H1 (cell line): Measurements from ENCODE around the gene ASRGL1. TPM values are rescaled to one million over a fixed set of nuclear protein-coding genes. Genes with fewer than 3 reads are reported as not detected.

Experiments used
- CTCF ChIA-PET: fragments of 300-600 bp; sonication (Branson Sonifier 250); formaldehyde crosslinking; loops from one replicate; lab custom pipeline; 2021; ENCODE audit not compliant: partially characterized antibody; lab: Charles Lee
- POLR2A ChIA-PET: fragments of 300-600 bp; sonication (Branson Sonifier 250); formaldehyde crosslinking; loops from one replicate; lab custom pipeline; 2021; ENCODE audit warnings: inconsistent platforms; ENCODE audit not compliant: partially characterized antibody; lab: Charles Lee
- DNase-seq, 2 experiments: peaks; one replicate each; pipeline versions ENCODE4 v3.0.0 to v3.0.0-alpha.2; 2010 to 2022; ENCODE audit warnings: low spot score in 2 of 2, low read depth in 1 of 2, mixed read lengths in 1 of 2
- FAIRE-seq: peaks from 2 replicates; lab custom pipeline; 2011; peaks lifted over from hg19 to GRCh38; lab: Jason Lieb, UNC
- H2AFZ ChIP-seq: 2 replicates; pipeline ENCODE4 v1.8.1; 2012; ENCODE audit warnings: low read length, inconsistent platforms
- H2AK5ac ChIP-seq: 2 replicates; pipeline ENCODE4 v1.6.1; 2013; ENCODE audit warnings: low read depth, low read length
- H2BK120ac ChIP-seq: replicated peaks from 2 replicates; pipeline ENCODE3; 2013; ENCODE audit warnings: low read depth, low read length, inconsistent platforms
- H2BK12ac ChIP-seq: 2 replicates; pipeline ENCODE4 v1.6.1; 2013; ENCODE audit warnings: low read depth, low read length
- H2BK15ac ChIP-seq: 2 replicates; pipeline ENCODE4 v1.6.1; 2013; ENCODE audit warnings: low read length
- H2BK20ac ChIP-seq: 2 replicates; pipeline ENCODE4 v1.6.1; 2013; ENCODE audit warnings: low read length
- H2BK5ac ChIP-seq: 2 replicates; pipeline ENCODE4 v1.6.1; 2013; ENCODE audit warnings: low read depth, low read length
- H3K14ac ChIP-seq: 2 replicates; pipeline ENCODE4 v1.6.1; 2013; ENCODE audit warnings: inconsistent platforms; ENCODE audit not compliant: insufficient read length
- H3K18ac ChIP-seq: 2 replicates; pipeline ENCODE4 v1.6.1; 2013; ENCODE audit warnings: low read length; ENCODE audit errors: extremely low read depth
- H3K23ac ChIP-seq: 2 replicates; pipeline ENCODE4 v1.6.1; 2013; ENCODE audit warnings: inconsistent platforms; ENCODE audit not compliant: insufficient read length
- H3K23me2 ChIP-seq: 2 replicates; pipeline ENCODE4 v1.6.1; 2013; ENCODE audit warnings: low read depth, low read length
- H3K27ac ChIP-seq: 2 replicates; pipeline ENCODE4 v1.6.1; 2011; ENCODE audit warnings: low read depth, low read length, inconsistent platforms
- H3K27me3 ChIP-seq, 4 experiments: replicated peaks in 1 of 4; 1 replicate in 1 of 4; 2 replicates in 3 of 4; pipeline versions ENCODE4 v1.6.1 to v1.8.1; 2011 to 2013; ENCODE audit warnings: low read length in 3 of 4, mild to moderate bottlenecking in 3 of 4, inconsistent platforms in 2 of 4, mixed read lengths in 2 of 4, moderate library complexity in 1 of 4; ENCODE audit not compliant: control insufficient read depth in 3 of 4, insufficient read depth in 3 of 4; ENCODE audit errors: extremely low read depth in 1 of 4
- H3K36me3 ChIP-seq, 4 experiments: 2 replicates each; pipeline versions ENCODE4 v1.6.1 to v1.8.1; 2011 to 2013; ENCODE audit warnings: mild to moderate bottlenecking in 4 of 4, low read length in 3 of 4, moderate library complexity in 2 of 4, control low read depth in 1 of 4, inconsistent platforms in 1 of 4; ENCODE audit not compliant: insufficient read depth in 4 of 4, control insufficient read depth in 2 of 4
- H3K4ac ChIP-seq: replicated peaks from 2 replicates; pipeline ENCODE3; 2013; ENCODE audit warnings: low read length, low read depth, mixed read lengths, inconsistent platforms; ENCODE audit not compliant: insufficient read length
- H3K4me1 ChIP-seq, 4 experiments: replicated peaks in 1 of 4; 1 replicate in 1 of 4; 2 replicates in 3 of 4; pipeline versions ENCODE4 v1.6.1 to v1.8.1; 2011 to 2013; ENCODE audit warnings: low read length in 3 of 4, inconsistent platforms in 2 of 4, mixed read lengths in 1 of 4; ENCODE audit not compliant: insufficient read depth in 4 of 4, control insufficient read depth in 3 of 4
- H3K4me2 ChIP-seq, 2 experiments: 2 replicates each; pipeline versions ENCODE4 v1.6.1 to v1.8.1; 2011 to 2013; ENCODE audit warnings: low read depth in 2 of 2, low read length in 2 of 2, control low read depth in 1 of 2, inconsistent platforms in 1 of 2, mild to moderate bottlenecking in 1 of 2; ENCODE audit not compliant: insufficient read depth in 1 of 2
- H3K4me3 ChIP-seq, 4 experiments: fragments of 200-600, 300-600 bp in 1 of 4; sonication (generic), shearing (Covaris generic), sonication (Bioruptor Twin) in 1 of 4; 2 replicates each; pipeline versions ENCODE4 v1.5.1 to v1.8.1; 2011 to 2016; ENCODE audit warnings: low read length in 4 of 4, low read depth in 3 of 4, control low read depth in 2 of 4, inconsistent platforms in 2 of 4, mild to moderate bottlenecking in 2 of 4, mixed read lengths in 1 of 4, moderate library complexity in 1 of 4; ENCODE audit not compliant: insufficient read depth in 2 of 4; ENCODE audit errors: extremely low read depth in 1 of 4
- H3K56ac ChIP-seq: replicated peaks from 2 replicates; pipeline ENCODE3; 2013; ENCODE audit warnings: low read depth, mild to moderate bottlenecking, mixed read lengths, low read length, inconsistent platforms; ENCODE audit not compliant: insufficient read length
- H3K79me1 ChIP-seq: 2 replicates; pipeline ENCODE4 v1.6.1; 2013; ENCODE audit warnings: low read depth, low read length, control low read depth
- H3K79me2 ChIP-seq, 2 experiments: 2 replicates each; pipeline versions ENCODE4 v1.6.1 to v1.8.1; 2012 to 2013; ENCODE audit warnings: low read length in 2 of 2, mild to moderate bottlenecking in 2 of 2, inconsistent platforms in 1 of 2; ENCODE audit not compliant: insufficient read depth in 2 of 2, control insufficient read depth in 1 of 2
- H3K9ac ChIP-seq, 4 experiments: replicated peaks in 1 of 4; 1 replicate in 1 of 4; 2 replicates in 3 of 4; pipeline versions ENCODE4 v1.6.1 to v1.8.1; 2011 to 2013; ENCODE audit warnings: low read depth in 3 of 4, low read length in 3 of 4, control low read depth in 2 of 4, mild to moderate bottlenecking in 2 of 4, moderate library complexity in 2 of 4, inconsistent platforms in 1 of 4; ENCODE audit errors: extremely low read depth in 1 of 4
- H3K9me3 ChIP-seq, 2 experiments: 2 replicates each; pipeline versions ENCODE4 v1.6.1 to v1.8.1; 2012 to 2013; ENCODE audit warnings: mild to moderate bottlenecking in 2 of 2, moderate library complexity in 2 of 2, control low read depth in 1 of 2, inconsistent platforms in 1 of 2, low read depth in 1 of 2, low read length in 1 of 2, mixed read lengths in 1 of 2; ENCODE audit not compliant: insufficient read depth in 2 of 2
- H4K20me1 ChIP-seq, 2 experiments: replicated peaks in 1 of 2; 2 replicates each; pipeline versions ENCODE3 to v1.8.1; 2011 to 2013; ENCODE audit warnings: inconsistent platforms in 2 of 2, low read length in 2 of 2, mild to moderate bottlenecking in 1 of 2; ENCODE audit not compliant: insufficient read depth in 2 of 2, control insufficient read depth in 1 of 2
- H4K5ac ChIP-seq: 2 replicates; pipeline ENCODE4 v1.6.1; 2013; ENCODE audit warnings: low read length, low read depth, mixed read lengths, inconsistent platforms; ENCODE audit not compliant: insufficient read length
- H4K8ac ChIP-seq: 2 replicates; pipeline ENCODE4 v1.8.0; 2013; ENCODE audit warnings: mild to moderate bottlenecking, moderate library complexity, low read length, inconsistent platforms; ENCODE audit not compliant: insufficient read depth; ENCODE audit errors: extremely low read depth
- H4K91ac ChIP-seq: replicated peaks from 2 replicates; pipeline ENCODE3; 2013; ENCODE audit warnings: low read length, mixed read lengths, inconsistent platforms; ENCODE audit not compliant: insufficient read length
- EP300 ChIP-seq, 2 experiments: IDR thresholded peaks; 1 replicate in 1 of 2; 2 replicates in 1 of 2; pipeline ENCODE4 v1.6.1; 2011 to 2012; ENCODE audit warnings: low read depth in 2 of 2, low read length in 2 of 2, mild to moderate bottlenecking in 2 of 2, borderline replicate concordance in 1 of 2, inconsistent platforms in 1 of 2, moderate library complexity in 1 of 2
- KDM5A ChIP-seq: fragments of 200-600 bp; IDR thresholded peaks from 2 replicates; pipeline ENCODE4 v1.7.1; 2012; ENCODE audit warnings: mild to moderate bottlenecking, low read length, inconsistent platforms, mixed read lengths
- POLR2AphosphoS5 ChIP-seq: IDR thresholded peaks from 2 replicates; pipeline ENCODE4 v1.6.1; 2011; ENCODE audit warnings: low read depth, low read length
- RNF2 ChIP-seq: fragments of 200-900, 300-1000 bp; sonication (generic); IDR thresholded peaks from 2 replicates; pipeline ENCODE4 v1.7.1; 2016; ENCODE audit warnings: borderline replicate concordance, low read depth, mild to moderate bottlenecking, antibody characterized with exemption, low read length; ENCODE audit not compliant: poor library complexity, severe bottlenecking; ENCODE audit errors: missing control alignments
- WGBS, 2 experiments: shearing (Covaris generic) in 1 of 2; methylation state at CpG; one replicate each; pipeline versions ENCODE4 v1.1.6 to v1.1.7; 2013 to 2015; ENCODE audit warnings: low lambda C conversion rate in 2 of 2, mixed read lengths in 2 of 2, inconsistent platforms in 1 of 2, low coverage in 1 of 2, missing lambda C conversion rate in 1 of 2; ENCODE audit not compliant: insufficient replicate concordance in 2 of 2, insufficient coverage in 1 of 2, insufficient read length in 1 of 2; ENCODE audit errors: extremely low coverage in 1 of 2, missing lambda C conversion rate in 1 of 2; 5-methylcytosine and 5-hydroxymethylcytosine counted together
- polyA plus RNA-seq, 7 experiments: library from polyadenylated mRNA; depleted of rRNA in 3 of 7; stranded (reverse) in 5 of 7; unstranded in 2 of 7; fragments of >200 nt in 5 of 7; fragments of 200-250 nt in 2 of 7; gene quantifications; 1 replicate in 5 of 7; 2 replicates in 1 of 7; 4 replicates in 1 of 7; pipeline versions ENCODE4 v1.2.1 to v1.2.3, GENCODE V29; 2011 to 2013; ENCODE audit warnings: missing spikeins in 2 of 7, mixed read lengths in 2 of 7
- total RNA-seq: library from RNA; stranded (reverse); fragmentation: NEBNext Ultra II Directional; extraction: Animal tissue kit (Norgen Biotek cat#: 25700); gene quantifications from 2 replicates; pipeline ENCODE4 v1.2.1, GENCODE V29; 2021

ASRGL1 gene
- total and polyA plus RNA-seq, 2 of the 8 experiments (the other 6 are each of a cell fraction or from before 2014, with no cell fraction given): 19.9 to 23.5 TPM

GRCh38 chr11:62400281-62400680 is 63.0 kb downstream of the ASRGL1 start:
- H2BK20ac ChIP-seq: no peak overlapping the region
- H3K14ac ChIP-seq: no peak overlapping the region
- H3K4ac ChIP-seq: no peak overlapping the region
- 84% methylated on average over 6 of the region's 6 CpGs; no CpG with 5 or more reads in 1 of the 2 experiments for WGBS, 2 experiments
- FAIRE-seq (no peak), DNase-seq (no peak)
- POLR2A ChIA-PET: interaction anchor here (1.3 kb wide), 2 partner anchors 11 to 172 kb away, joined by 3 to 4 read pairs; no protein-coding TSS in a partner anchor
- no peak overlapping the region for H3K18ac ChIP-seq
- no peaks in the 10 kb centered on the region for H3K79me2 ChIP-seq
- H3K27ac ChIP-seq: no peak overlapping the region
- CTCF ChIA-PET: interaction anchor here (0.8 to 9.5 kb wide), 8 partner anchors 8 to 160 kb away, joined by 3 to 56 read pairs (median 6); no protein-coding TSS in a partner anchor
- H2BK5ac ChIP-seq: no peak overlapping the region
- H4K91ac ChIP-seq: no peak overlapping the region
- no peak overlapping the region for H2BK12ac ChIP-seq
- H3K4me2 ChIP-seq: no peak overlapping the region
- no peaks in the 10 kb centered on the region; the same call in 1 of the 2 replicates for H3K23me2 ChIP-seq
- no peak overlapping the region for H3K9ac ChIP-seq
- H2BK15ac ChIP-seq: no peak overlapping the region
- H3K9me3 ChIP-seq: no peaks in the 10 kb centered on the region
- H4K5ac ChIP-seq: no peak overlapping the region
- no peaks in the 10 kb centered on the region for H4K20me1 ChIP-seq
- no peak overlapping the region for H2BK120ac ChIP-seq
- no peak overlapping the region for H3K56ac ChIP-seq
- no peak for TF ChIP-seq KDM5A
- no peak for TF ChIP-seq RNF2
- TF ChIP-seq POLR2AphosphoS5: no peak
- TF ChIP-seq EP300 (IDR thresholded peaks at IDR 0.05; ENCODE audit: borderline replicate concordance in 1 of 2, low read depth in 2 of 2, low read length in 2 of 2): no peak
- H3K4me1 ChIP-seq: peaks cover 2 to 25% (median 3%) of the 10 kb centered on the region in 4 experiments; a peak in 6 of 7 replicates
- H4K8ac ChIP-seq: no peak overlapping the region
- no peak overlapping the region for H3K23ac ChIP-seq
- H2AK5ac ChIP-seq: no peak overlapping the region
- 0 out of 7 replicates have a peak, but pooled peaks cover 0 to 2% (median 0%) of the 10 kb centered on the region in 4 experiments for H3K27me3 ChIP-seq
- no peak overlapping the region for H3K4me3 ChIP-seq
- H2AFZ ChIP-seq: no peak overlapping the region
- no peaks in the 10 kb centered on the region for H3K79me1 ChIP-seq
- no peaks in the 10 kb centered on the region for H3K36me3 ChIP-seq
